Colonic mucosa (tissue), 4 donors: Measurements from ENCODE around the gene XPNPEP1. TPM values are rescaled to one million over a fixed set of nuclear protein-coding genes. Genes with fewer than 3 reads are reported as not detected.

ENCODE experiments used
- DNase-seq: peaks from one replicate; pipeline ENCODE4 v3.0.0-alpha.2; 2020
- H3K27ac ChIP-seq: fragments of 200-600 bp; one replicate; pipeline ENCODE4 v1.8.0; 2021
- H3K27me3 ChIP-seq: fragments of 200-600 bp; one replicate; pipeline ENCODE4 v1.8.0; 2021
- H3K36me3 ChIP-seq: fragments of 200-600 bp; one replicate; pipeline ENCODE4 v1.8.0; 2021
- H3K4me1 ChIP-seq: fragments of 200-600 bp; one replicate; pipeline ENCODE4 v1.8.0; 2021; ENCODE audit warnings: mild to moderate bottlenecking
- H3K4me3 ChIP-seq: fragments of 200-600 bp; one replicate; pipeline ENCODE4 v1.8.0; 2021
- H3K9ac ChIP-seq, 2 donors: one replicate each; pipeline ENCODE4 v1.7.0; 2013; ENCODE audit warnings: control low read depth in 2 of 2, low read depth in 2 of 2, low read length in 2 of 2
- H3K9me3 ChIP-seq: fragments of 200-600 bp; one replicate; pipeline ENCODE4 v1.8.0; 2021
- CTCF ChIP-seq: fragments of 200-600 bp; IDR thresholded peaks from one replicate; pipeline ENCODE4 v1.8.0; 2022; ENCODE audit warnings: antibody characterized with exemption, mild to moderate bottlenecking
- intact Hi-C: fragments of 100-400 bp; cut with DNase I; formaldehyde crosslinking; loops from one replicate; pipeline ENCODE4 v1.14.1; 2022
- total RNA-seq, 2 donors: library from RNA; stranded (reverse); fragmentation: NEBNext Ultra II Directional in 1 of 2; extraction: Animal tissue kit (Norgen Biotek cat#: 25700) in 1 of 2; gene quantifications; one replicate each; pipeline ENCODE4 v1.2.1, GENCODE V29; 2021
- donor health status: healthy.
- donor health status: DM: no; HTN: no; CAD: no.
- donor health status: DM: no; HTN: no; CAD: no.

XPNPEP1 gene
- total RNA-seq, 2 donors from 2014 or later = 122 to 127 TPM

- Histone ChIP-seq H3K27me3 (no peaks in the 10 kb centered on the region), H3K36me3 (no peaks in the 10 kb centered on the region), H3K4me3 (no peak overlapping the region), H3K27ac (no peak overlapping the region), H3K9me3 (no peaks in the 10 kb centered on the region), H3K4me1 (no peaks in the 10 kb centered on the region), H3K9ac (no peak overlapping the region)
- intact Hi-C loops = no loop called here
- no peak for TF ChIP-seq CTCF
- no peak for DNase-seq
These were observed 16.8 kb upstream of the XPNPEP1 start for GRCh38 chr10:109940117-109940516.

GRCh38 chr10:109939315-109939961, 16.1 kb upstream of the XPNPEP1 start:
- Histone ChIP-seq H3K9ac (no peak overlapping the region), H3K27me3 (no peaks in the 10 kb centered on the region), H3K36me3 (no peaks in the 10 kb centered on the region), H3K4me1 (no peaks in the 10 kb centered on the region), H3K27ac (no peak overlapping the region), H3K4me3 (no peak overlapping the region), H3K9me3 (no peaks in the 10 kb centered on the region)
- no peak for TF ChIP-seq CTCF
- intact Hi-C loops = no loop called here
- DNase-seq = no peak

- DNase-seq = no peak
- no peak overlapping the region for H3K27ac ChIP-seq
- no peak overlapping the region for H3K4me3 ChIP-seq
- intact Hi-C loops = no loop called here
- no peaks in the 10 kb centered on the region for H3K9me3 ChIP-seq
- no peaks in the 10 kb centered on the region for H3K27me3 ChIP-seq
- TF ChIP-seq CTCF = no peak
- H3K9ac ChIP-seq = no peak overlapping the region
- no peaks in the 10 kb centered on the region for H3K4me1 ChIP-seq
- no peaks in the 10 kb centered on the region for H3K36me3 ChIP-seq
These were observed 14.3 kb upstream of the XPNPEP1 start for GRCh38 chr10:109937460-109938065.

GRCh38 chr10:109934958-109935793, 11.9 kb upstream of the XPNPEP1 start:
- no peak overlapping the region for H3K9ac ChIP-seq
- intact Hi-C loops = no loop called here
- H3K27ac ChIP-seq = no peak overlapping the region

More at GRCh38 chr10:109934958-109935793, 11.9 kb upstream of the XPNPEP1 start:
- no peak for TF ChIP-seq CTCF
- H3K4me1 ChIP-seq = no peaks in the 10 kb centered on the region
- no peak for DNase-seq
- no peaks in the 10 kb centered on the region for H3K36me3 ChIP-seq
- no peaks in the 10 kb centered on the region for H3K27me3 ChIP-seq
- H3K9me3 ChIP-seq = no peaks in the 10 kb centered on the region
- H3K4me3 ChIP-seq = no peak overlapping the region
